ENCODE results near the gene BPIFB1.

Gene BPIFB1

DNA sequence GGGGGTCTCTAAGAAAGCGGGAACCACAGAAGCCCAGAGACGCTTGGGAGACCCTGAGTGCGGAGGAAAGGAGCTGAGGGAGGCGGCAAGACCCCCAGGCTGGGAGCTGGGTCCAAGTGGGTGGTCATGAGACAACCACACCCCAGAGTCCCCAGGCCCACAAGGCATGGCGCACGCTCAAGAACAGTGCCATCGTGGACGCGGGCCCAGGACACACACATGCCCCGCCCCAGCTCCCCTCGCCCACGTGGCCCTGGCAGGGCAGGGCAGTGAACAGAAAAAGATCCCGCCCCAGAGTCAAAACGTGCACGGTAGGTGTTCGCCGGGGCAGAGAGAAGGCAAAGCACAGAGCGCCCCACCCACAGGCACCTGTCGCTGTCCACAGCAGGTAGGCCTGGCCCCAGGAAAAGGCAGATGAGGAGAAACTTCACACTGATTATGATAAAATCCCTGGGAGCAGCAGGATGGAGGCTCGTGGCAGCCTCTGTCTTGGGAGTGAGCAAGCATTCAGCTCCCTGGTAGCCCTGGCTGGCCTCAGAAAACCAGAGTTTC is 50.0 kb downstream of the BPIFB1 start:
- no peak for DNase-seq

DNA sequence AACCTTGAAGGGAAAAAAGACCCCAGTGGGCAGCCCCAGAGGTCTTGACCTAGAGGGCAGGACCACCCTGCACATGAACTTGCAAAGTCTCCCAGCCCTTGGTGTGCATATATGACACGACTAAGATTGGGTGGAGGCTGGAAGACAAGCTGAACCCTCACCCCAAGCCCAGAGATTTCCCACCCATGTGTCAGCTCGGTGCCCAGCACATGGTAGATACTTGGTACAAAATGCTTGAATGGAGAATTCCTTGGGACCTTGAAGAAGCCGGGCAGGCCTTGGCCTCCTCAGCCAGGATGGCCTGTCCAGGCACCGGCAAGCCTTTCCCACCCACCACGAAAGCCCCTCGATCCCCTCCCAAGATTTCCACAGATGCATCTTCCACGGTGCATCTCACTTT is 50.6 kb downstream of the BPIFB1 start:
- no peak for DNase-seq

- DNase-seq = no peak
Observed at GRCh38 chr20:33334111-33334510, 51.1 kb downstream of the BPIFB1 start.

DNA sequence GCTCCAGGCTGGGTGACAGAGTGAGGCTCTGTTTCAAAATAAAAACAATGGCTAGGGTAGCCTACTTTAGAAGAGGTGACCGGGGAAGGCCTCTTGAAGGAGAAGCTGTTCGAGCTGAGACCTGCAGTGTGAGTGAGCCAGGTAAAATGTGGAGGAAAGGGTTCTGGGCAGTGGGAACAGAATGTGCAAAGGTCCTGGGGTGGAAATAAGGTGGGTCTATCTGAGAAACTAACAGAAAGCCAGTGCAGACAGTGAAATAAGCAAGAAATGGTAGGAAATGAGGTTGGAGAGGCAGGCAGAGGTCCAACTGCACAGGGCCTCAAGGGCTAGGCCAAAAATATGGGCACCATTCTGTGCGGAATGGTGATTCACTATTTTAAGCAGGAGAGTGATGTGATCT is 53.4 kb downstream of the BPIFB1 start:
- DNase-seq = no peak

DNA sequence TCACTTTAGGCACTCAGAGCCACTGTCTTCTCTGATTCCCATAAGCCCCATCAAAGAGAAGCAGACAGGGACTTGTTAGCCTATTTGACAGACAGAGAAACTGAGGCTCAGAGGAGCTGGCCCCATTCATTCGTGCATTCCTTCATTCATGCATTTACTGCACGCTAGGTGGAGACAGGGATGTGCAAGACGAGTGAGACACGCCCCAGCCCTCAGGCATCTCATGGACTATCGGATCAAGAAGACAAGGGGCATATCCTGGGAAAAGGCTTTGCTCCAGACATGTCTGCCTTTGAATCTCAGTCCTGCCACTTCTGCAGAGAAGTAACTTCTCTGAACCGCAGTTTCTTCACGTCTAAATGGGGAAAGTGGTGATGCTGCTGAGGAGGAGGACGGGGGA is 54.1 kb downstream of the BPIFB1 start:
- no peak for DNase-seq

DNA sequence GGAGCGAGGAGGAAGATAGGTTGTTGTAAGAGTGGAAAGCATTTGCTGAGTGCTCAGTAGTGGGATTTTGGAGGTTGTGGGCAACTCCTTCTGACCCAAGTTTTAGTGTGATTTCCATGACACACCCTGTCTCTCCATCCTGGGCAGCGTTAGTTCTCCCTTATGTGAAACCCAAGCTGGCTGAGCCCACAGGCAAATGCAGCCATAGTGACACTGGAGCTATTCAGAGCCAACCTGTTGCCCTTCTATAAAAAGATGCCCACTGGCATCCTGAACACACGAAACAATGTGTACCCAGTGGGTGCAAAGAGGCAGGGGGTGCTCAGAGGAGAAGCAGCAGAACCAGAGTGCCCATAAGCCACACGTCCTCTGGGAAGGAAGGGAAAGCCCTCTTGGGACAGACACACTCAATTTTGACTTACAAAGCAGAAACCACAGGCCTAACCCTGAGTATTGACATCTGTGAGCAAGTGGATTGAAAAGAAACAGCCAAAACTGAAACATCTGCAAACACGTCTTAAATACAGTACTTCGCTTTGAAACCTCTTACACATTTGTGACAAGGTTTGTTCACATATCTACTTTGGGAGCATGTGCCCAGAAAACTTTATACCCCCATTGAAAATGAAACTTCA is 54.6 kb downstream of the BPIFB1 start:
- no peak for DNase-seq

DNA sequence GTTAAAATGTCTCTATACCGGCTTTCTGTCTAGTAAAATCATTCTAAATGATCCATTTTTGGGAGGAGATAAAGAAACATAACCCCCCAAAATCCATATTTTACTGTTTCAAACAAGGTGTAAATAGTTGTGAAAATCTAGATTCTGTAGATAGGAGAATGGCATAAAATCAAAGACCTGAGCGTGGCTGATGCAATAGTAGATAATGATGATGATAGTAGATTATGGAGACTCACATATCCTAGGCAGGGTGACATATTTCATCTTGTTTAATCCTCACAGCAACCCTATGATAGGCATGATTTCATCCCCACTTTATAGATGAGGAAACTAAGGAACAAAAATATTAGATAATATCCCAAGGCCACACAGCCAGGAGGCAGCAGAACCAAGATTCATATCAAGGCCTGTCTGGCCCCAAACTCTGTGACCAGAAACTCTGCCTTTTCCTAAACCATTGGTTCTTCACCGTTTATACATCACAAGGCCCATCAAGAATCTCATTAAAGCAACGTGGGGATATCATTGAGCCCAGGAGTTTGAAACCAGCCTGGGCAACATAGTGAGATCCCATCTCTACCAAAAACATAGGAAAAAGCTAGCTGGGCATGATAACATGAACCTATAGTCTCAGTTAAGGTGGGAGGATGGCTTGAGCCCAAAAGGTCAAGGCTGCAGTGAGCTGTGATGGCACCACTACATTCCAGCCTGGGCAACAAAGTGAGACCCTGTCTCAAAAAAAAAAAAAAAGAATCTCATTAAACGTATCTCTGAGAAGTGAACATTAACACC is 55.6 kb downstream of the BPIFB1 start:
- DNase-seq = no peak

DNA sequence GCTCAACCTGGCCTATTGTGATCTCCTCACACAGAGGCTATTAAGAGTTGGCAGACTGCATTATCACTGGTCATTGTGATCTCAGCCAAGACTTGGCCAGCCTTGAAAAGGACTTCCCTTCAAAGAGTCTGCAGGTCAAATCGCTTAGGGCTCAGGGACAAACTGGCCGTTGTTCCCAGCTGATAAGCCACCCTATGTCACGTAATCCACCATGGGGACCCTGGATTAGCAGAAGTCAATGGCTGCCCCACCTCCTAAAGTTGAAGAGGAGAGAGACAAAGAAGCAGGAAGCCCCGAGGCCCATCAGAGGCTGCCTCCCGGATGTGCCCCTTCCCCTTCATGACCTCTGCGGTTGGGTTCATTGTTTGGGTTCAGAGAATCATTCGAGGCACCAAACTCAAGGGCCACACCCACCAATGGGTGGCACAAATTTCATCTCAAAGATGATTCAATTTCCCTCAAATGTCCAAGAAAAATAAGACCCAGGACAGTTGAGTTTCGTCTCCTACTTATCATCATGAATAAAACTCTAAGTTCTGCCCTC is 56.6 kb downstream of the BPIFB1 start:
- DNase-seq = no peak

- no peak for DNase-seq
Observed at GRCh38 chr20:33343521-33343920, 60.5 kb downstream of the BPIFB1 start.

- no peak for DNase-seq
Observed at GRCh38 chr20:33345342-33345741, 62.3 kb downstream of the BPIFB1 start.

GRCh38 chr20:33348136-33348937 is 65.3 kb downstream of the BPIFB1 start:
- no peak for DNase-seq

GRCh38 chr20:33349493-33349892 is 66.5 kb downstream of the BPIFB1 start:
- no peak for DNase-seq

- DNase-seq = no peak
Observed at GRCh38 chr20:33351696-33352095, 68.7 kb downstream of the BPIFB1 start.

DNA sequence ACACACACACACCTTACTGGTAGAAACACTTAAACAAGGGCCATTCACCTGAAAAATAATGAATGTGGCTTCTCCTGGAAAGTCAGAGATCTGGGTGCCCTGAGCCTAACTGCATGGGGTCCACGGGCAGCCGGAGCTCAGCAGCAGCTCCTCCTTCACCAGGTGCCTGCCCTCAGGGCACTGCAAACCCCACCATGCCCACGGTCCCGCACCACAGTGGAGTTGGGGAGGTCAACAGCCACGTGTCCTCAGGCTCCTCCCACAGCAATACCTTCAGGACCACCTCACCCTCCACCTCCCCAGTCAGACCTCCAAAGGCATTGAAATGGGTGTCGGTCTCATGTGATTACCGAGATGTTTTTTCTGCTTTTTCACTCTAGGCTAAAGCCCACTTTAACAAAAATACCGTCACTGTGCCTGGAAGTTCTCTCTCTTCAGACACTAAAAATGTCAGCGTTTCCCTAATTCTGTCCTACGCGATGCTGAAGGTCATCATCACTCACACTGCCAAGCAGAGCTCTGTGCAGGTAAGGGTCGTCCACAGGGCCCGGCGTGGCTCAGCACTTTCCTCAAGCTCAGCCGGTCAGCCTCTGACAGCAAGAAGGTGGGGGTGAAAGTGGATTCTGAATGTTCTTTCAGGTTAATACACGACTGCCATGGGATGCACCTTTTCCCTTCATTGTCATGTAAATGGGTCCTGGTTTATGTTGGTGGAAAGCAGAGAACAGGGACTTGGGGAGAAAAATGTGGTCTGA is 69.4 kb downstream of the BPIFB1 start:
- DNase-seq = no peak

GRCh38 chr20:33353013-33353402 is 70.0 kb downstream of the BPIFB1 start:
- no peak for DNase-seq
